GM12892 (cell line): ENCODE measurements around the gene SIX5.

Experiments
- DNase-seq: peaks from one replicate; pipeline ENCODE4 v3.0.0; 2011; ENCODE audit not compliant: insufficient read length
- FAIRE-seq: peaks from 2 replicates; lab custom pipeline; 2011; peaks lifted over from hg19 to GRCh38; lab: Jason Lieb, UNC
- POLR2A ChIP-seq: IDR thresholded peaks from 2 replicates; pipeline ENCODE4 v1.6.1; 2011; ENCODE audit warnings: low read depth, low read length, control low read depth
- POLR2AphosphoS5 ChIP-seq: IDR thresholded peaks from 2 replicates; pipeline ENCODE4 v1.6.1; 2011; ENCODE audit warnings: low read depth, low read length, control low read depth
- TAF1 ChIP-seq: IDR thresholded peaks from 2 replicates; pipeline ENCODE4 v1.6.1; 2011; ENCODE audit warnings: low read depth, mild to moderate bottlenecking, control low read depth, low read length, borderline replicate concordance

The SIX5 gene

GRCh38 chr19:45715139-45715538 lies 53.9 kb downstream of the SIX5 start:
- TF ChIP-seq POLR2AphosphoS5 (no peak), POLR2A (no peak), TAF1 (no peak)
- FAIRE-seq (no peak), DNase-seq (no peak)
